RCC 7860 (cell line): Measurements from ENCODE around the gene ARL15.
A peak's percentile ranks its signal among the peaks of the same experiment; 100 is the strongest.
"Not testable (repeated sequence)": the region's sequence is repeated elsewhere in the genome, so short reads cannot be mapped to it uniquely, and the experiment has no call there.

Experiments
- DNase-seq: peaks from one replicate; pipeline ENCODE4 v3.0.0-alpha.2; 2015; ENCODE audit warnings: low spot score
- FAIRE-seq: peaks from 2 replicates; lab custom pipeline; 2012; peaks lifted over from hg19 to GRCh38; lab: Jason Lieb, UNC

The ARL15 gene

GRCh38 chr5:54049963-54050362, 260.4 kb downstream of the ARL15 start:
- FAIRE-seq (no peak), DNase-seq (no peak)

- FAIRE-seq (no peak), DNase-seq (no peak)
These were observed 261.2 kb downstream of the ARL15 start for GRCh38 chr5:54049144-54049543.

DNA sequence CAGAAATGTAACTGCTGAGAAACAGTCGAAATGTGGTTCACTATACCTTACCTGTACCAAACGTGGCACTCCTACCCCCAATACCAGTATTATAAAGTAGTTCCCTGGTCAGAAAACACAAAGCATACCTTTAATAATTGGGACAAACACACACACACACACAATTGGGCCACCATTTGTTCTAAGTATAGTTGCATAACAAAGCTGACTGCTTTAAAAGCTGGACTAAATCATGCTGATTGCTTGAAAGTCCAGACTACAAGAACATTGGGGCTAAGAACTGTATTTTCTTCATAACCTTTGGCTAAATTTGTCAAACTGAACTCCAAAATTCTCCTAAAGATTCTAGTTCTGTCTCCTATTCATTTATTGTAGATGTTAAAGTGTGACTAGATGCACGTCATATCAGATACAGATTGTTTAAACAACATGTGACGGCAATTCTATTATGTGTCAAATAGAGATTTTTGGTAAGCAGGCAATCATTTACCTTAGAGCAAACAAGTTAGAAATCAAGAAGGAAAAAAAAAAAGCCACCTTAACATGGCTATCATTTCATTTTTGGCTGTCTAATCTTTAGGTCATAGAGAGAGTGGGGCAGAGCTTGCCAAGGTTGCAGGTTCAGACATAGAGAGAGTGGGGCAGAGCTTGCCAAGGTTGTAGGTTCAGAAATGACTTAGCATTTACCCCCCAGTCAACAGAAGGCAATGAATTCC, 265.1 kb downstream of the ARL15 start:
- no peak for DNase-seq
- FAIRE-seq: no peak

DNA sequence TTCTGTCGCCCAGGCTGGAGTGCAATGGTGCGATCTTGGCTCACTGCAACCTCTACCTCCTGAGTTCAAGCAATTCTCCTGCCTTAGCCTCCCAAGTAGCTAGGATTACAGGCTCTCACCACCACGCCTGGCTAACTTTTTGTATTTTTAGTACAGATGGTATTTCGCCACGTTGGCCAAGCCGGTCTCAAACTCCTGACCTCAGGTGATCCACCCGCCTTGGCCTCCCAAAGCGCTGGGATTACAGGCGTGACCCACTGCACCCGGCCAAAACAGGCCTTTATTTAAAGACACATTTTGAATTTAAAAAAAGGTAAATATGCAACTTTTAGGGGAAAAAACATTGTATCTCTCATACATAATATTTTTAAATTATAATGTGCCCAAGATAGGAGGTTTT, 266.1 kb downstream of the ARL15 start:
- DNase-seq, FAIRE-seq: not testable (repeated sequence)

GRCh38 chr5:54040804-54041203, 269.6 kb downstream of the ARL15 start:
- FAIRE-seq (no peak), DNase-seq (no peak)

DNA sequence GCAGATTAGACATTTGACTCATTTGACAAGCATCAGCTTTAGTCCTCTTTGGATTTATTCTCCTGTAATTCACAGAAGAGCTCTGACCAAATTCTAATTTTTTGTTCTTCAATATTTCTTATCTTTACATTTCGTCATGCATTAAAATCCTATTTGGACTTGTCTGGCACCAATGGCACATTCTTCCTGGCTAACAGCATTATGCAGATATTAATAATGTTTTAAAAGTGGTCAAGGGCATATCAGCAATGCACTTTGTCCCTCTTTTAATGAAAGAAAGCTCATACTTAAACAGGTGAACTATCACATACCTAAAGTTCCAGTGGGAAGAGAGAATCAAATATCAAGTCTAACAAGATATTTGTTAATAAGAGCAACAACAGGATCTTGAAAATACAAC, 270.4 kb downstream of the ARL15 start:
- FAIRE-seq: no peak
- no peak for DNase-seq

- FAIRE-seq (no peak), DNase-seq (no peak)
These were observed 273.2 kb downstream of the ARL15 start for GRCh38 chr5:54037205-54037604.

- FAIRE-seq: no peak
- DNase-seq: no peak
These were observed 279.4 kb downstream of the ARL15 start for GRCh38 chr5:54030981-54031380.

DNA sequence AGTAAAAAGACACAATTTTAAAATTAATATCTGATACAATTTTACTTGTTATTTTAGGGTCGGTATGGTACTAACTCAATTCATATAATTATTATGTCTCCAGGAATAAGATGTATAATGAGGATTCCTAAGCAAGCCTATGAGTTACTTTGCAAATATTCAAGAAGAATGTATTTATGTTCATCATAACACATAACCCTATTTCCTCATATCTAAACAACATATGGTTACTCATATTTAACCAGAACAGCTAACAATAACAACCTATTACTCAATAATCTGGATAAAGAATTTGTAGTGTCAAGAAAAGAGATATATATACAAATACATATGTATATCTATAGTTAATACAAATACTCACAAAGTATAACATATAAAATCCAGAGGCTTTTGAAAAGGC, 285.9 kb downstream of the ARL15 start:
- DNase-seq (no peak), FAIRE-seq (no peak)

DNA sequence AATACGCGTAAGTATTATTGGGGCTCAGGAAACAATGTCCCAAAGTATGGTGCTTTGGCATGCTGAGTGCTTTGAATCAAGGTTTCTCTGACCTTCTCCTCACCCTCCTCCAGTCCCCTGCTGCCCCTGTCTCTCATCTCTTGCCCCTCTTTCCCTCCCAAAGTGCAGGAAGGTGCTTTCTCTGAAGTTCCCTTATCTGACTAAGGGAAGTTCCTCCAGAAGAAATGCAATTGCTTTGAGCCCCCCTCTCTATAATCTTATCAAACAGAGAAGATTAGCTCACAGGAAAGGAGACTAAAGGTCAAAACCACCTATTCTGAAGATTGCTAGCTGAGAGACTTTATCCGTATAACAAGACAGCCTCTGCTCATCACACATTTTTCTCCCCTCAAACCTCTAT, 288.1 kb downstream of the ARL15 start:
- no peak for FAIRE-seq

DNA sequence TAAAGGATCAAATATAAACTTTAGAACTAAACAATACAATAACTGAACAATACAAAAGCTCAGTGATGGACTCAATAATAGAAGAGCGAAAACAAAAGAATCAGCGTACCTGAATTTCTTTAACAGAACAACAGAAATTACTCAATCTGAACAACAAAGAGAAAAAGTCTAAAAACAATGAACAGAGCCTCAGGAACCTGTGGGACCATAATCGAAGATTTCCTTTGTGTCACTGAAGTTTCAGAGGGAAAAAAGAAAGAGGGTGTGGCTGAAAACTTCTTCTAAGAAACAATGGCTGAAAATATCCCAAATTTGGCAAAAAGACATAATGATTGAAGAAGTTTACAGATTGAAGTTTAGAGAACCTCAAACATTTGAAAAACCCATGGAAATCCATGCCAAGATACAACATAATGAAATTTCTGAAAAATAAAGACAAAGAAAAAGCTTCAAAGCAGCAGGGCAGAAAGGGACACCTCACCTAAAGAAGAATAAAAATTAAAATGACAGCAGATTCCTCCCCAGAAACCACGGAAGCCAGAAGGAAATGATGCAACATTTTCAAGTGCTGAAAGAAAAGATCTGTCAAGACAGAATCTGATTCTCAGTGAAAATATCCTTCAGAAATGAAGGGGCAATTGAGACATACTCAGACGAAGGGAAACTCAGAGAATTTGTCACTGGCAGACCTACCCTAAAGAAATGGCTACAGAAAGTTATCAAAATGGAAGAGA, 288.8 kb downstream of the ARL15 start:
- no peak for FAIRE-seq
- DNase-seq: no peak

More for the DNA sequence above, 288.1 kb downstream of the ARL15 start:
- DNase-seq: no peak

- no peak for FAIRE-seq
These were observed 291.9 kb downstream of the ARL15 start for GRCh38 chr5:54018438-54018837.

DNA sequence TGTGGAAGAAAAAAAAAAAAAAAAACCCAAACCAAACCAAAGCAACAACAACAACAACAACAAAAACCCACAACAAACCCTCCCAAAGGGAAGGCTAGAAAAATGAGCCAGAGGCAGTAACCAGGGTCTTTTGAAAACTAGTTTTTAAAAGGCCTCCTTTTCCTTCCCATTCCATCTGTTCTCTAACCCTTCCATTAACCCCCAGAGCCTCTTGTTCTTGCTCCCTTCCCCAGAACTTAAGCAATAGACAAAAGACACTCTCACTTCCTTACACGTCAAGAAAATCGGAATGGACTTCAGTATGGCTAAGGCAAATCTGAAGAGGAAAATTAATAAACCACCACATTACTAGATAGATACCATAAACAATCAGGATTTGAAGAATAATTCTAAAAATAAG, 292.8 kb downstream of the ARL15 start:
- FAIRE-seq (no peak), DNase-seq (no peak)

More at GRCh38 chr5:54018438-54018837, 291.9 kb downstream of the ARL15 start:
- DNase-seq: no peak

- DNase-seq (peak; percentile 36), FAIRE-seq (no peak)
These were observed 296.7 kb downstream of the ARL15 start for GRCh38 chr5:54013556-54014194.

- FAIRE-seq (no peak), DNase-seq (no peak)
These were observed 300.5 kb downstream of the ARL15 start for GRCh38 chr5:54009828-54010227.

- FAIRE-seq: no peak
- DNase-seq: no peak
These were observed 301.0 kb downstream of the ARL15 start for GRCh38 chr5:54009357-54009756.

- FAIRE-seq: no peak
- no peak for DNase-seq
These were observed 302.3 kb downstream of the ARL15 start for GRCh38 chr5:54007827-54008777.

- FAIRE-seq (no peak), DNase-seq (no peak)
These were observed 305.7 kb downstream of the ARL15 start for GRCh38 chr5:54004697-54005096.

DNA sequence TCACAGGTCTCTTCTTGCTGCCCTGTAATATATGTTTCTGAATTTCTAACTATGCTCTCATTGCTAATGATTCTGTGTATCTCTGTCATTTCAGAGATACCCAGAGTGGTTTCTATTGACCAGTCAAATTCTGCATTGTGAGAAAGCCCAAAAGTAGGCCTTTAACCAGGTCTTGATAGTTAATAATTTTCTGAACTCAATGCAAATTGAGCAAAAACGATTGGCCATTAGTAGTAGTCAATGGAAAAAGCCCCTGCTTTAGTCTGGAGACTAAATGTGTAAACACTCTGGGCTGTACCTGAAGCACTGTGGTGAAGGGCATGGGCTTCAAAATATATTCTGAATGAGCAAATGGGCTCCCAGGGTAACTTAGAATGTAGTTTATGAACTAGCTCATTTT, 307.6 kb downstream of the ARL15 start:
- DNase-seq: no peak
- no peak for FAIRE-seq

DNA sequence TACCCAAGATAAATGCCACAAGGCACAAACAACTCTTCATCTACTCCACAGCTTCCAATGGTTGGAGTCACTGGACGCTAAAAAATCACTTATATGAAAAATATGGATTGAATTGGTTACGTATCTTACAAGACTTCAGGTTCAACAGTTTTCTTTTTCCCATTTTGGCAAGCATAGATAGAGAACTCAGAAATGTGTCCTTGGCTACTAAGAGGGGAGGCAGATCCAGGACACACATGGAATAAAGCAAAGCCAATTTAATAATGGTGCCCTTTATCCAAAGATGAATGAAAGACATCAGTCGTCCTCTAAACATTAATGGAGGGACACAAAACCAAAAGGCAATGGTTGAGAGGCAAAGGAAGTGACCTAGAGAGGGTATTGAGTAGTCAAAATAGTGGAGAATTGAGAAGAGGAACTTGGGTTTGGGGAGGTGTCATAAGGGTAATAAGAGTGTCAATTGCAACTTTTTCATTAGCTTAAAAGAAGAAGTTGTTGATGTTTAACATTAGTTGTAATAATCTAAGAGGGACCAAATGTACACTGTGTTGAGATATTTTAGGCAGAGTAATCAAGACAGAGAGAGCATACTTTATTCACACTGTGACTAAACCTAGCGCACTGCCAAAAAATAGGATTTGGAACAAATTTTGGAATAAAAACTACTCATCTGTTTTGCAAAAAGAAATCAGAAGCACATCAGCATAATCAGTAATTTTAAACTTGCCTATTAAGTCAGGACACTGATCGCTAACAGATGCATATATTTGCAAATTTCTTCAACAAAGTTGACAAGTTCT, 308.2 kb downstream of the ARL15 start:
- no peak for FAIRE-seq
- no peak for DNase-seq
